ENCODE data around the gene PBLD.

DNA sequence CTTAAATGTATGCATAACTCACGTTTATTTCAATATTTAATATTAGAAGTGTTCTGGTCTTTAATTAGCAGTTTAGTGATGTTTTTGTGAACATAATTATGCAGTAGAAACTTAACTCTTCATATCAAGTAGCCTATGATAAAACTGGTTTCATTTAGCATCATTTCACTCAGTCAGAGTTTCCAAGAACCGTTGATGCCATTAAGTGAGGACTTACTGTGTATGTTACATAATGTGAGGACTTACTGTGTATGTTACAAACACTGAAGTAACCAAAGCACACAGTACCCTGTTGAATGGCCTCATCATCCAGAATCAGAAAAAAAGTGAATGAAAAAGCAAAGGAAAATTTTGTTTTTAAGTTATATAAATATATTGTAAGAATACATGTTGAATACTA lies 32.9 kb upstream of the PBLD start:
- TF ChIP-seq, protein P1, sequence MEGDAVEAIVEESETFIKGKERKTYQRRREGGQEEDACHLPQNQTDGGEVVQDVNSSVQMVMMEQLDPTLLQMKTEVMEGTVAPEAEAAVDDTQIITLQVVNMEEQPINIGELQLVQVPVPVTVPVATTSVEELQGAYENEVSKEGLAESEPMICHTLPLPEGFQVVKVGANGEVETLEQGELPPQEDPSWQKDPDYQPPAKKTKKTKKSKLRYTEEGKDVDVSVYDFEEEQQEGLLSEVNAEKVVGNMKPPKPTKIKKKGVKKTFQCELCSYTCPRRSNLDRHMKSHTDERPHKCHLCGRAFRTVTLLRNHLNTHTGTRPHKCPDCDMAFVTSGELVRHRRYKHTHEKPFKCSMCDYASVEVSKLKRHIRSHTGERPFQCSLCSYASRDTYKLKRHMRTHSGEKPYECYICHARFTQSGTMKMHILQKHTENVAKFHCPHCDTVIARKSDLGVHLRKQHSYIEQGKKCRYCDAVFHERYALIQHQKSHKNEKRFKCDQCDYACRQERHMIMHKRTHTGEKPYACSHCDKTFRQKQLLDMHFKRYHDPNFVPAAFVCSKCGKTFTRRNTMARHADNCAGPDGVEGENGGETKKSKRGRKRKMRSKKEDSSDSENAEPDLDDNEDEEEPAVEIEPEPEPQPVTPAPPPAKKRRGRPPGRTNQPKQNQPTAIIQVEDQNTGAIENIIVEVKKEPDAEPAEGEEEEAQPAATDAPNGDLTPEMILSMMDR (IDR thresholded peaks at IDR 0.05), result no peak
- TF ChIP-seq POLR2A (IDR thresholded peaks at IDR 0.05), result no peak

Data from esophagus squamous epithelium (tissue), 4 donors.